Measurements from ENCODE around the gene XPO5.
"Not testable (repeated sequence)": the region's sequence is repeated elsewhere in the genome, so short reads cannot be mapped to it uniquely, and the experiment has no call there.

The XPO5 gene

DNA sequence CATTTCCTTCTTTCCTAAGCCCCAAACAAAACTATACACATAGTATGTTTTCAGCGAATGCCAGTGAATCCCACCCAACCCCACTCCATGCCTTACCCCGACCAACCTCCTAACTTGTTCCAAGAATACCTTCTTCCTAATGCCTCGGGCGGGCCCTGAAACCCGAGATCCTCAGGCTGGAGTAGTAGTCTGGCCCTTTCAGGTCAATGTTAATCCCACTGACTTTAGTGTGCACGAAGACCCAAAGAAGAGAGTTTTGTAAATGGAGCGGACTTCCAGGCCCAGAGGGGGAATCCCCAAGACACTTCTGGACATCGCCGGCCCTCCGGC, 59.5 kb downstream of the XPO5 start:
- DNase-seq: no peak

DNA sequence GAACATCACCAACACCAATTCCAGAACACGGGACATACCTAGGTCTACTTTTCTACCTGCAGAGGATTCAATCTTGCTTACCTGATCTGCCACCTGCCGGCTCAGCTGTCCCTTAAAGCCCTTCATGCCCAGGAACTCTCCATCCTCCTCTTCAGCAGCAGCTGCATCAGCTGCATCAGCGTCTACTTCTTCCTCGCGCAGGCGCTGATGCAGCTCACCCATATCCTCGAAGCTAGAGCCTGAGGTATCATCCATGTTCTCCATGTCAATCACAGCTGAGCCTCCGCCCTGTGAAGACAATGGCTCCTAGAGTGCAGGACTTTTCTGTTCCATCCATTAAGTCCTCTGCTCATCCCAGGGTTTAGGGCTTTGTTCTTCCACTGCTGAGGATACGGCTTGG, 60.0 kb downstream of the XPO5 start:
- DNase-seq: no peak

DNA sequence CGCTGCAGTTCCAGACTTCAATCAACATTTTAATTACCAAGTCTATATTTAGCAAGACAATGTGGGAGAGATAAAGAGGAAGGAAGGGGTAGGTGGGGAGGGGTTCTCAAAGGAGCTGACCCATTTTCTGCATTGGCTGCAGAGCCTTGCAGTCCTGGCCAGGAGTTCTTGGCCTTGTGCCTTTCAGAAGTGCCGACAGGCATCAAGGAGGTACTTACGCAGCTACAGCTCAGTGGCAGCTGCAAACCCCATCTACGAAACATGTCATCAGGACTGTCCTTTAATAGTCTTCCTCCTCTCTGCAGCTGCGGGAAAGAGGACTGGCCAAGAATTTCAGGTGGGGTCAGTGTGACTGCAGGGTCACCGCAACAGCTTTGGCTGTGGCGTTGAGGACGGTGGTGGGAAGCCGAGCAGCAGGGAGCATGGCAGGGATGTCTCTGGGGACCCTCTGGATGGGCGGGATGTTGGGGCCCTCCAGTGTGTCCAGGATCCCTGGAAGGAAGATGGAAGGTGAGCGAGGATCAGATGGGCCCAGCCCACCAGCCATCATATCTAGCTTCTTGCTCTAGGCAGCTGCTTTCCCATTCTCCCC, 63.9 kb downstream of the XPO5 start:
- DNase-seq: no peak

DNA sequence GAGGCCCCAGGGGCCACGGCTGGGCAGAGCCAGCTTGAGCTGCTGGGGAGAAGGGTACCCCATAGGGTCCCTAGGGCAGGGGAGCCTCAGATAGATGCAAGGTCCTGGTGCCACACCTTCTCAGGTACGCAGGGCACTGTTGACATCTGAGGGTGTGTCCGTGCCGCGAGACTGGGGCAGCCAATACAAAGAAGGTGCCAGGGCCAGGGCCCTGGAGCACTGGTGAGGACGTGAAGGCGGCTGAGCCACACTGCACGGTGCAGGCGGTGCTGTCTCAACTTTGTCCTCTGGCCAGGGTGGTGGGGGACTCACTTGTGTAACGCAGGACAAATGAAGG, 65.0 kb downstream of the XPO5 start:
- DNase-seq: no peak

DNA sequence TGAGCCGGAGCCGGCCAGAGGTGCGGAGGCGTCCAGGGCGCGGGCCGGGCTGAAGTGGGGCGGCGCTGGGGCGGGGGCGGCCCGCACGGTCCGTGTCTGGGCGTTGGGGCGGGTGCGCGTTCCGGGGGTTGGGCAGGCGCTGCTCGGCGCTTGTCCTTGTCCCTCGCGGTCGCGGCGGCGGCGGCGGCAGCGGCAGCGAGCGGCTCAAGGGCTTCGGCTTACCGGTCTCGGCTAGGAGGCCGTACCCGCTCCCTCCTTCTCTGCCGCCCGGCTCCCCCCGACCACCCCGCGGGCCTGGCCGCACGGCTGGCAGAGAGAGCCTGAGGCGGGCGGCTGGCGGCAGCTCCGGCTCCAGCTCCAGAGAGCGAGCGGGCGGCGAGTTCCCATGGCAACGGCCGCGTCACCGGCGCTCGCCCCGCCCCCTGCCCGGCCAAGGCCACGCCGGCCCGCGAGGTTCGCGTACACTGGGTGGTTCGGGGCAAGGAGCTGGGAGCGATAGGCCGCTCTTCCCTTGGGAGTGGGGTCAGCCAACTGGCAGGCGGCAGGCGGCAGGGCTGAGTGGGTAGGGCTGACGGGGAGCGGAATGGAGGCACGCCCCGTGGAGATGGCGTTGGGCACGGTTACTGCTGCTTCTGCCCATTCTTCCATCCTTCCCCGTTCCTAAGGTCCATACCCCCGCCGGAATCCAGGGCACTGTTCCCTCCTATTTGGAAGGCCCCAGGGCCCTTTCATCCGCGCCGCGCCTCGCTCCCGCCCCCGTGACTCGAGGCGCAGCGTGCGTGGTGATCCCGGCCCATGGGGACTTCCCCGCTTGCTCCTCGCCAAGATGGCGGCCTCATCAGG, 65.6 kb downstream of the XPO5 start, which contains the start of gene LRRC73:
TSS of gene LRRC73 (minus strand) at position 363 of the 843 bp plus-strand sequence. CDS start 561 bp downstream, outside the sequence.
- peak; percentile 57 for DNase-seq

DNA sequence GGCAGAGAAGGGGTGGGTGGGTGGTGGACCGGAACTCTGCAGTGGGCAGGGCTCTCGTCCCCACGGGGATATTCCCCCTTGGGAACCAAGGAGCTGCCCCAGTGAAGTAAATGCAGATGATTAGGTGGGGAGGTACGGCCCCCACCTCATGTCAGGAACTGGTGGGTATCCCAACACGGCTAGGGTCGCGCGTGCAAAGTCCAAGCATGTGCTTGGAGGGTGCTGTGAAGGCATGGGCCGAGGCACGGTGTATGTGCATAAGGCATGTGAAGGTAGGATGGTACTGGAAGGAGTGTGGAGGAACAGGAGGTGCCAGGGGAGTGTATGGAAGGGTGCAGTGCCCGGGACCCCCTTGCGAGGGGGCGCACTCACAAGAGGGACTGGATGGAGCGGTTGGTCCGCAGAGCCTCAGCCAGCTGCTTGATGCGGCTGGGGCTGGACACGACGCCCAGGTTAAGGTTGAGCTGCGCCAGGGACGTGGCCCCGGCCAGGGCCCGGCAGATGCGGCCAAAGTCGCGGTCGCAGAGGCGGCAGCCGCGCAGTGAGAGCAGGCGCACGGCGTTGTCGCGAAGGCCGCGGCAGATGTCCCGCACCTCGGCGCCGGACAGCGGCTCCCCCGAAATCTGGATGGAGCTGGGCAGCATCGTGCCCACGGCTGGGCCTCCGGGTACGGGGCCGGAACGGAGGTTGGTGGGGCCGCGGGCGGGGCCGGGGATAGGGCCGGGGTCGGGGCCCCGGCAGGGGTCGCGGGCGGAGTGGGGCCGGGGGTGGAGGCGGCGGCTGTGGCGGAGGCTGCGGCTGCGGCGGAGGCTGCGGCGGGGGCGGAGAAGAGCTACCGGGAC, 66.5 kb downstream of the XPO5 start:
- no peak for DNase-seq

DNA sequence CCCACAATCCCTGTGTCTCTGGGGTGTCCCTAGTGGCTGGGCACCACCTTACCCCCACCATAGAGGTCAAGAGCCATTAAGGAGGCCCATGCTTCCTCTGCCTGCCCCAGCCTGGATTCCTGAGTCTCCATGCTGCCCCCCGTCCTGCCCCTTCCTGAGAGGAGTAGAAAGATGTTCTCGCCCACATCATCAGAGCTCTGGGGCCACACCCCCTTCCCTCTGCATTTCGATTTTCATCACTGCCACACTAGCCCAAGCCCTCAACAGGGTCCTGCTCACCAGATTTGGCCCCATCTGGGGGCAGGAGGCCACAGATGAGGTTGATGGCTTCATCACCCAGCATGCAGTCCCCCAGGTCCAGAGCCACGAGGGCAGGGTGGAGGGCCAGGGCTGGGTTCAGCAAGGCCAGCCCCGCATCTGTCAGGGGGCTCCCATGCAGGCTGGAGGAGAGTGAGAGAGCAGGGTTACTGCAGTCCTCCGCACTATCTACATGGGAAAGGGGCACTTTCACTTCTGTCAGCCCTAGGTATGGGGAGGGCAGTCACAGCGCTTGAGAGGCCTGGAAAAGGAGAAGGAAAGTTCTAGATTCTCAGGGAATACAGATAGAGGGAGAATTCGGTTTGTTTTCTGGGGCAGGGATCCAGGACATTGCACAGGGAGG, 67.2 kb downstream of the XPO5 start:
- no peak for DNase-seq

DNA sequence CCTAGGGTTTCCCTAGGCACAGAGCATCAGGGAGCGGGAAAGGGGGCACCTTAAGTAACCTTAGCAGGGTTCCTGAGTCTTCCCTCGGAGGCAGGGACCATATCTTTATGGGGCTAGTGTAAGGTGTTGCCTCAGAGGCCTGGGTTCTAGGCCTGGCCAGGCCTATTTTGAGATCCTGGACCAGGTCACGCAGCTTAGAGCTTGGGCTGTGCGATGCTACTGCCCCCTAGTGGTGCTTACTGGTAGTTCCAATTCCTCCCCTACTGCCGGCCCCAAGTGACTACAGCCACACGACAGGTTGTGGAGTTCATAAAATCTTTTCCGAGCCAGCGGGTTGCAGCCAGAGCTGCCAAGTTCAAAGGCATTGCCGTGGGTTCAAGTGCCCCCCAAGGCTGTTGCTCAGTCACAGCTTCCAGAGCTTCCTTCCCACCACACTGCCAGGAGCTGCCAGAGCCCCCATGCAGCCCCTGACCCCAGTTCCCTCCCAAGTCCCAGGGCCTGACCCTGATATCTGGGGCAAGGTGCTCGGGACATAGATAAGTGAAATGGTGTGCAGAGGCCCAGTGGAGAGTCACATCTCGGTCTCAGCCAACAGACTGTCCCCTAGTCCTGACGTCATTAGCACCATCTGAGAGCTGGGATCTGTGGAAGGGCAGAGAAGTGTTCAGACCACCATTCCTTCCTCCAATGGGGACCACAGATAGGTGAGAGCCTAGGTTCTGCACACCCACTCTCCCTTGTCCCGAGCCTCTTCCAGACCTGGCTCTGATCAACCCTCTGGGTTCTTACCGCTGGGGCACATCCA, 69.0 kb downstream of the XPO5 start:
- peak; percentile 35 for DNase-seq

DNA sequence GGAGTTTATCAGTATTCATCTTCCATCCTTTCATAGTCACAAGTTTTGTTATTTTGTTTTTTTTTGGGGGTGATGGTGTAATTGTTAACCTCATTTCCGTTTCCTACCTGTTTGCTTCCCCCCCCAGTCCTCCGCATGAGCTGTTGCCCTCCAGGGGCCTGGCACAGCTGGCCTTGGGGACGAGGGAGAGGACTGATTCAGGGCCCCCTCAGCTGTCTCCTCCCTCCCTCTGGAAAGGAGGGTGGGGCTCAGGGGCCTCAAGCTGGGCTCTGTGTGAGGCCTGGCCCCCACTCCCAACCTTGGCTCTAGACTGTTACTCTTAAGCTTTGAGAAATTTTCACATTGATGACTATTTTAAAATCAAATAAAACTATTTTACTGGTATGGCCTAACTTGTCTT, 69.7 kb downstream of the XPO5 start:
- DNase-seq: no peak

DNA sequence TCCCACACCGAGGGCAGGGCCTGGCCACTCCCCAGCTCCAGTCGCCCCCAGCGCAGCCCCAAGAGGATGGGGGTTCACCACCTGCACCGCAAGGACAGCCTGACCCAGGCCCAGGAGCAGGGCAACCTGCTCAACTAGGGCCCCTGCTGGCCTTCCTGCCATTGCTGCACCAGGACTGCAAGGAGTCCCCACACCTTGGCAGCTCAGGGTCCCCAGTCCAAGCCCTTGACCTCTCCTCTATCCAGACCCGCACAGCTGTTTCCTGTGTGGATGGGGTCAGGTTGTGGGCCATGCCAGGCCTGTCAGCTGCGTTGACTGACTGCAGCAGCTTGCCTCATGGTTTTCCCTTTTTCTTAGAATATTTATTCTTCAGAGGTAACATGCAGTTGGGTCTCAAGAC, 70.1 kb downstream of the XPO5 start:
- no peak for DNase-seq

DNA sequence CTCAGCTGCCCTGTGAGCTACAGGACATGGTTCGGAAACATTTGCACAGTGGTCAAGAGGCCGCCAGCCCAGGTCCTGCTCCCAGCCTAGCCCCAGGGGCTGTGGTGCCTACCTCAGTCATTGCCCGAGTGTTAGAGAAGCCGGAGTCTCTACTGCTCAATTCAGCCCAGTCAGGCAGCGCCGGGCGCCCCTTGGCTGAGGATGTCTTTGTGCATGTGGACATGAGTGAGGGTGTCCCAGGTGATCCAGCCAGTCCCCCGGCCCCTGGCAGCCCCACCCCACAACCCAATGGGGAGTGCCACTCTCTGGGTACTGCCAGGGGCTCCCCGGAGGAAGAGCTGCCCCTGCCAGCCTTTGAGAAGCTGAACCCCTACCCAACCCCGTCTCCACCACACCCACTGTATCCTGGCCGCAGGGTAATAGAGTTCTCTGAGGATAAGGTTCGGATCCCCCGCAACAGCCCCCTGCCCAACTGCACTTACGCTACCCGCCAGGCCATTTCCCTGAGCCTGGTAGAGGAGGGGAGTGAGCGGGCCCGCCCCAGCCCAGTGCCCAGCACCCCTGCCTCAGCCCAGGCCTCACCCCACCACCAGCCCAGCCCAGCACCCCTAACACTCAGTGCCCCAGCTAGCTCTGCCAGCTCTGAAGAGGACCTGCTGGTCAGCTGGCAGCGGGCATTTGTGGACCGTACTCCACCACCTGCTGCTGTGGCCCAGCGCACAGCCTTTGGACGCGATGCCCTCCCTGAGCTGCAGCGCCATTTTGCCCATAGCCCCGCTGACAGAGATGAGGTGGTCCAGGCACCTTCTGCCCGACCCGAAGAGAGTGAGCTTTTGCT, 70.9 kb downstream of the XPO5 start:
- DNase-seq: no peak

DNA sequence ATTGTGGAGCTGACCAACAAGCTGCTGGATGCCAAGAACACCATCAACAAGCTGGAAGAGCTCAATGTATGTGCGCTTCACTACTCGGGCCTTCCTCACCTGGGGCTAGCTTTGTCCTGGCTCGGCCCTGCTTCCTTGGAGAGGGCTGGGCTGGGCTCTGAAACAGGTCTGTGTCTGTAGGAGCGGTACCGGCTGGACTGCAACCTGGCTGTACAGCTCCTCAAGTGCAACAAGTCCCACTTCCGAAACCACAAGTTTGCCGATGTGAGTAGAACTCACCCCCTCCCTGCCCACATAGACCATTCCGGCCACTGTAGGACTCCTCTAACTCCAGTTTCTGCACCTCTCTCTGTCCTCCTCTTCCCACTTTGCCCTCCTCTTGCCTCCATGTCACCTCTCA, 72.4 kb downstream of the XPO5 start:
- DNase-seq: no peak

DNA sequence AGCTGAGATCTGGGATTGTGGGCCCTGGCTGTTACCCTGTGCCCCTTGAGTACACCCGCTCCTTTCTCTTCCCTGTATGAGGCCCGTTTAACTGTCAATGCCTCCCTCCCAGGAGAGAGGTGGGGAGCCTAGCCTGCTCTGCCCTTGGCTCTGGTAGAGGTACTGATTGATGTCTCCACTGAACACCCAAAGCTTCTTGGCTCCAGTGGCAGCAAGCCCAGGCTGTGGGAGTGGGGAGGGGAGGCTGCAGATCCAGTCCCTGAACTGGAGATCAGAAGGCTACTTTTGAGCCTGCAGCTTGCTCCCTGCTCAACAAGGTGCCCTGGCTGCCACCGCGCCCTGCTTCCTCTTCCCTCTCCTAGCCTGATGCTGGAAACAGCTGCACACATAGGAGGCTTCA, 73.2 kb downstream of the XPO5 start:
- no peak for DNase-seq

DNA sequence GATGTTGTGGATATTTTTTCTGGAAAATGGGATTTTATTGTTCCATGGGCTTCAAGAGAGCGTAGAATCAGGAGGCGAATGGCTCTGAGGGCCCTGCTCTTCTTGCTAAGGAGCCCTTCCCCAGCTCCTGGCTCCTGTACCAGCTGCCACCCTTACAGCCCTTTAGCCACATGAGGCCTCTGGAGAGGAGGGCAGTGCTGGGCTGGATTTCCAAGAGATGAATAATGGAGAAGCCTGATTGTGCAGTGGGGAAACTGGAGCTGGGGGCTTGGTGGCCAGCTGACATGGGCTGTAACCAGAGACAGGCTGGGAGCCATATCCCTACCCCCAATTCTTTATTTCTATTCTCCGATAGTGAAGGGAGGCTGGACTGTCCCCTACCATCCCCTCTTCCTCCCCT, 74.9 kb downstream of the XPO5 start:
- DNase-seq: no peak

DNA sequence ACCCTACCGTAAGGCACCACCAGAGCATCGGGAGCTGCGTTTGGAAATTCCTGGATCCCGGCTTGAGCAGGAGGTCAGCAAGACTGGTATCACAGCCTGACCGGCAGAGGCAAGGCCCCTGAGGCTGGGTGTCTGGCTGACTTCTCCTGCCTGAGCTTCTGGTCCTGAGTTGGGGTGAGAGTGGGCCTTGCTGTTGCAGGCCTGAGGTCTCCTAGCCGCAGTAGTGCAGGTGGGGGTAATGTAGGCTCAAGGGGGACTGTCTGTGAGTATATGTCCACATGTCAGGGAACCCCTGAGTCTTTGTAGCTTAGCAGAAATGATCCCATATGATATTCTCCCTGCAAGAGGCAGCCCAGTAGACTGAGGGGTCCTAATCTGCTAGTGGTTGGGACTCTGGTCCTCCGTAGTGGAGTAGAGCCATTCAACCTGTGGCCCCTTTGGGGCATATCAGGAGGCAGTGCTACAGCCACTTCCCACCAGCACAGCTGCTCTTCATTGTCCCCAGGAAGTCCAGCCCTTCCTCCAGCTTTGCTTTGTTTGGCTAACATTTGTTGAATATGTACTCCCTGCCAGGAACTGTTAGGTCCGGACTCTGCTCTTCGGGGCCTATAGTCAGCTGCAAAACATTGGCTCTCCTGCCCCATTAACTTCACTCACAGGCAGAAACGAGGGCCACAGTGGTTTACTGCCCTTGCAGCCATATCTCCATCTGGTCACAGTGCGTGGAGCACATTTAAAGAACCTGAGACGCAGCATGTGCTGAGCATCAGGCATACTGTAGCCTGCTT, 76.6 kb downstream of the XPO5 start:
- DNase-seq: no peak

DNA sequence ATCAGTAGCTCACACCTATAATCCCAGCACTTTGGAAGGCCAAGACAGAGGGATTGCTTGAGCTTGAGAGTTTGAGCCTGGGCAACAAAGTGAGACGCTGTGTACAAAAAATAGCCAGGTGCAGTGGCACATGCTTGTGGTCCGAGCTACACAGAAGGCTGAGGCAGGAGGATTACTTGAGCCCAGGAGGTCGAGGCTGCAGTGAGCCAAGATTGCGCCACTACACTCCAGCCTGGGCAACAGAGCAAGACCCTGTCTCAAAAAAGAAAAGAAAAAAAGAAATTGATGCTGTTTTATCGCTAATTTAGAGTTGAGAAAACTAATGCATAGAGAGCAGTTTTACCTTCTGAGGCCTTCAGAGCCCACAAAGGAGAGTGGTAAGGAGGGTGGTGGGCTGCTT, 77.5 kb downstream of the XPO5 start:
- not testable (repeated sequence) for DNase-seq

DNA sequence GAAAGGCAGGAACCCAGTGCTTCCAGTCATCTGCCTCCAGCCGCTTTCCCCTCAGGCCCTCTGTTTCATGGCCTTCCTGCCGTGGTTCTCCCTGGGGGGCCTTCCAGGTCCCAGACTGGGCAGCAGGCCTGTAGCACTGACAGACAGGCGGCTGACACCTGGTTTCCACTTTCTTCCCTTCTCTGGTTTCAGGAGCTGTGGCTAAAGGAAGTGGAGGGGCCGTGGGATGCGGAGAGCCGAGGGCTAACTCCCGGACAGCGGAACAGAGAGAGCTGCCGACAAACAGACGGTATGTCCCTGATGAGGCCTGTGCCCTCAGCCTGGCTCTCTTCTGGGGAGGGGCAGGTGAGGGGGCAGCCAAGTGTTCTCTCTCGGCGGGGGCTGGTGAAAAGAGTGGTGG, 78.1 kb downstream of the XPO5 start:
- DNase-seq: no peak

DNA sequence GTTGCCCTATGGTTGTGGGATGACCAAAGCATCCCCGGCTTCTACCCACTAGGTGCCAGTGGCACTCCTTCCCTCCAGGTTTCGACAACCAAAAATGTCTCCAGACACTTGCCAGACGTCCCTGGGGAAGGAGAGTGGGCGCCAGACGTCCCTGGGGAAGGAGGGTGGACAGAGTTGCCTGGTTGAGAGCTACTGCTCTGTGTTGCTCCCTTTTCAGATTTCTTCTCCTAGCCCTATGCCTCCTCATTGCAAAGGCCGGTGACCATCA, 78.8 kb downstream of the XPO5 start:
- DNase-seq: no peak

DNA sequence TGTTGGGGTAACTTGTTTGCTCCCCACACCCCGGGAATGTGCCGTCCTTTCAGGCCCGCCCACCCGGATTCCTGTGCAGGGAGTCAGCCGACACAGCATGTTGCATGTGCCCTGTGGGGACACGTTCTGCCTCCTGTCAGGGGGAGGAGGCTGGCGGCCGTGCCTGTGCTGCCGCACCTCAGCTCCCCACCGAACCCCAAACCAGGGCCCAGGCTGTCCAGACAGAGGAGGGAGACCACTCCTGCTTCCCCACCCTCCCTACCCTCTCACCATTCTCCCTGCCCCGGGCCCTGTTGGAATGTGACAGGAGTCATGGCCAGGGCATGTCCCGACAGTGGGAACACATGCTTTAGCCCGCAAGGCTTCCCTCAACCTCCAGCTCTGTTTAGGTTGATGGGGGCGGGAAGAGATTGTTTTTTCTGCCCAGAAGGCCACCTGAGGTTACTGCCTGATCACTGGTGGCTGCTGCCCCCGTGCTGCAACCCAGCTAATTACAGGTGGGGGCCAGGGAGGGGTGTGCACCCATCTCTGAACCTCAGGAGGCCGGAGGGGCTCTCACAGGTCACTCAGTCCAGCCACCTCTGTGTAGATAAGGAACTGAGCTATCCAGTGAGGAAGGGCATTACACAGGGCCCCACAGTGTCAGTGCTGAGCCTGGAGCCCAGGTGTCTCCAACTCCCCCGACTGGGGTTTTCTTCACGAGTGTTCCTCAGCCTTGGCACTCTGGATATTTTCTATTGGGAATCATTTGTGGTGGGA, 79.3 kb downstream of the XPO5 start:
- DNase-seq: no peak

DNA sequence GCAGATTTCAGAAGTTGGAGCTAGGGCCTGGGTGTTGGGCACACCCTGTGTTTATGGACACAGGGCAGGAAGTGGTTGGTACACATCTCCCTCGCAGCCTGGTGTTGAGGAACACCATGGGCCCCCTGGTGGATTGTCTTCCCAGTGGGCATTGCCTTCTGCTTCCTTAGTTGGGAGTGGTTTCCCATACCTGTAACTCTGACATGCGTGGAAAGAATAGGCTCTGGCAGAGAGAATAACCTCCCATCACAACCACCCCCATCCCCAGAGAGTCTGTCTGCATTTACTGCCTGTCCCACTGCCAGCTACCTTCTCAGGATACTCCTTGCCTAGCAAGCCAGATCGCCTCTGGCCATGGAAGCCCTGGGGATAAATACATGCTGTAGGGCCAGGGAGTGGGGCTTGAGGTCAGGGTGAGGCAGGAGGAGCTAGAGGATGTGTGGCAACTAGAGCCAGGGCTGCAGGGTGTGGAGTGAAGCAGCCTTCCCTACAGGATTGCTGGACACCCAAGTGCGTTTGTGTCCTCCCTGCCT, 80.4 kb downstream of the XPO5 start:
- no peak for DNase-seq
